ENCODE measurements around the gene ARHGAP42. TPM values are rescaled to one million over a fixed set of nuclear protein-coding genes. Genes with fewer than 3 reads are reported as not detected.

Gene ARHGAP42
- total and polyA plus RNA-seq, 2 of the 4 experiments (the other 2 are of a cell fraction), result 2.9 to 7.3 TPM

DNA sequence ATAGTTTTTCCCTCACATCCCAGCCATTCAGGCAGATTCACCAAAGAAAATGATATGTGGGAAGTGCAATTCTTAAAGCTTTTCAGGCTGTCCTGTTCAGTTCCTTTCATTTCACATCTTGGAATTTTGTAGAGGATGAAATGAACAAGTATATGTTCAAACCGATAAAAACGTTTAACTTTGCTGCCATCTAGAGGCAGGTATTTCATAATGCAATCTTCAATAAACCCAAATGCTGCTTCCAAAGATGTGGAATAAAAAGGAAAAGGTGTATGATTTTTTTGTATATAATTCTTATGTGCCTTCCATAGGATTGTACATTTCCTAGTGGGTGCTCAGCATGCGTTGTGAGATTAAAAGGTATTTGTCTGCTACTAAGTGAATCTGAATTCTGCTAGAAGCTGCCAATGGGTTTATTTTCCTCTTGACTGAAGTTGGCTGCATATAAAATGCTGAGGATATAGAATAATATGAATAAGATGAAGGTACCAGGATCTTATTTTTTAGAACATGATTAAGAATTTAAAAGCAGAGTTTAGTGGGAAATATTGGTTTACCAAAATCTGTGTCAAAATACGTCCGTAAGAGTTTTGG lies 243.2 kb downstream of the ARHGAP42 start:
- no peak overlapping the region for H3K18ac ChIP-seq (ENCODE audit: low read depth, low read length)
- WGBS, 2 experiments (ENCODE audit: extremely low coverage in 2 of 2, insufficient read length in 1 of 2), result 0% methylated on average over 1 of the region's 5 CpGs; no CpG with 5 or more reads in 1 of the 2 experiments
- no peak overlapping the region for H2BK15ac ChIP-seq (ENCODE audit: low read depth, low read length)
- intact Hi-C loops (cut with micrococcal nuclease), result loop anchor here (1.0 to 10.0 kb wide), 2 partner anchors 75 to 1165 kb away; no protein-coding TSS in a partner anchor
- peak overlapping the region; percentile 23; the same call in 1 of the 2 replicates for H3K4me2 ChIP-seq (ENCODE audit: low read depth, low read length)
- no peak overlapping the region for H2AFZ ChIP-seq (replicated peaks; ENCODE audit: low read length, poor library complexity)
- no peak overlapping the region for H2BK20ac ChIP-seq (ENCODE audit: low read depth, low read length)
- dilution Hi-C loops (cut with HindIII; ENCODE audit: low sequenced_read_pairs, unreplicated experiment), result no loop called here
- no peak overlapping the region for H3K14ac ChIP-seq (replicated peaks; ENCODE audit: low read depth, low read length)
- no peak overlapping the region for H2BK120ac ChIP-seq (ENCODE audit: low read depth, low read length)
- TF ChIP-seq, protein P1, sequence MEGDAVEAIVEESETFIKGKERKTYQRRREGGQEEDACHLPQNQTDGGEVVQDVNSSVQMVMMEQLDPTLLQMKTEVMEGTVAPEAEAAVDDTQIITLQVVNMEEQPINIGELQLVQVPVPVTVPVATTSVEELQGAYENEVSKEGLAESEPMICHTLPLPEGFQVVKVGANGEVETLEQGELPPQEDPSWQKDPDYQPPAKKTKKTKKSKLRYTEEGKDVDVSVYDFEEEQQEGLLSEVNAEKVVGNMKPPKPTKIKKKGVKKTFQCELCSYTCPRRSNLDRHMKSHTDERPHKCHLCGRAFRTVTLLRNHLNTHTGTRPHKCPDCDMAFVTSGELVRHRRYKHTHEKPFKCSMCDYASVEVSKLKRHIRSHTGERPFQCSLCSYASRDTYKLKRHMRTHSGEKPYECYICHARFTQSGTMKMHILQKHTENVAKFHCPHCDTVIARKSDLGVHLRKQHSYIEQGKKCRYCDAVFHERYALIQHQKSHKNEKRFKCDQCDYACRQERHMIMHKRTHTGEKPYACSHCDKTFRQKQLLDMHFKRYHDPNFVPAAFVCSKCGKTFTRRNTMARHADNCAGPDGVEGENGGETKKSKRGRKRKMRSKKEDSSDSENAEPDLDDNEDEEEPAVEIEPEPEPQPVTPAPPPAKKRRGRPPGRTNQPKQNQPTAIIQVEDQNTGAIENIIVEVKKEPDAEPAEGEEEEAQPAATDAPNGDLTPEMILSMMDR (conservative IDR thresholded peaks at IDR 0.05; ENCODE audit: low read depth, low read length), result peak; percentile 76
- 0 out of 2 replicates have a peak, but pooled peaks have one; percentile 37 for TF ChIP-seq CEBPB (IDR thresholded peaks at IDR 0.05; ENCODE audit: low read depth, low read length)
- no peak for TF ChIP-seq MAFK (IDR thresholded peaks at IDR 0.05; ENCODE audit: low read depth, low read length)
- TF ChIP-seq FOS (IDR thresholded peaks at IDR 0.05; ENCODE audit: low read depth, low read length), result no peak
- no peak for TF ChIP-seq CHD1 (IDR thresholded peaks at IDR 0.05; ENCODE audit: low read depth, low read length)
- TF ChIP-seq, protein P2, sequence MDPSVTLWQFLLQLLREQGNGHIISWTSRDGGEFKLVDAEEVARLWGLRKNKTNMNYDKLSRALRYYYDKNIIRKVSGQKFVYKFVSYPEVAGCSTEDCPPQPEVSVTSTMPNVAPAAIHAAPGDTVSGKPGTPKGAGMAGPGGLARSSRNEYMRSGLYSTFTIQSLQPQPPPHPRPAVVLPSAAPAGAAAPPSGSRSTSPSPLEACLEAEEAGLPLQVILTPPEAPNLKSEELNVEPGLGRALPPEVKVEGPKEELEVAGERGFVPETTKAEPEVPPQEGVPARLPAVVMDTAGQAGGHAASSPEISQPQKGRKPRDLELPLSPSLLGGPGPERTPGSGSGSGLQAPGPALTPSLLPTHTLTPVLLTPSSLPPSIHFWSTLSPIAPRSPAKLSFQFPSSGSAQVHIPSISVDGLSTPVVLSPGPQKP (IDR thresholded peaks at IDR 0.05; ENCODE audit: borderline replicate concordance, low read depth, low read length), result no peak
- peak; percentile 69 for TF ChIP-seq RAD21 (IDR thresholded peaks at IDR 0.05; ENCODE audit: low read length)
- TF ChIP-seq POLR2A (IDR thresholded peaks at IDR 0.05; ENCODE audit: low read depth, low read length), result no peak
- TF ChIP-seq USF2 (IDR thresholded peaks at IDR 0.05; ENCODE audit: low read depth, low read length), result no peak
- no peak for TF ChIP-seq NFE2L2 (IDR thresholded peaks at IDR 0.05; ENCODE audit: low read depth, low read length)
- TF ChIP-seq SMC3 (IDR thresholded peaks at IDR 0.05; ENCODE audit: low read depth, low read length), result peak; percentile 60
- no peak overlapping the region for H3K56ac ChIP-seq (ENCODE audit: extremely low read depth, insufficient read depth, low read length)
- H2BK5ac ChIP-seq (ENCODE audit: low read depth, low read length, poor library complexity, severe bottlenecking), result peak overlapping the region; percentile 9
- H3K4ac ChIP-seq (ENCODE audit: low read depth, low read length), result no peak overlapping the region
- H3K9me1 ChIP-seq (ENCODE audit: insufficient read depth, low read length), result peaks cover 3% of the 10 kb centered on the region; the same call in 1 of the 2 replicates
- peaks cover 10% of the 10 kb centered on the region for H3K4me1 ChIP-seq (ENCODE audit: control insufficient read depth, insufficient read depth, low read length)
- peaks cover 0 to 3% of the 10 kb centered on the region in 2 experiments; a peak in 1 of 4 replicates for H3K79me1 ChIP-seq (ENCODE audit: low read depth in 1 of 2, low read length in 2 of 2)
- BruUV-seq (replicated peaks), result no TSS peak
- H3K4me3 ChIP-seq (ENCODE audit: insufficient read depth, low read depth, low read length), result no peak overlapping the region
- no peaks in the 10 kb centered on the region for H3K27me3 ChIP-seq (ENCODE audit: control insufficient read depth, insufficient read depth, low read length)
- H2AK9ac ChIP-seq (replicated peaks; ENCODE audit: low read depth, low read length, poor library complexity), result no peak overlapping the region
- no peaks in the 10 kb centered on the region for H3K36me3 ChIP-seq (ENCODE audit: control insufficient read depth, insufficient read depth, low read length)
- H4K8ac ChIP-seq (ENCODE audit: low read depth in 2 of 2, low read length in 2 of 2), result no peak overlapping the region
- ChIA-PET POLR2A (ENCODE audit: unreplicated experiment) (no interaction called here), CTCF (interaction anchor here (1.5 kb wide), 1 partner anchor 67 kb away, joined by 4 read pairs; no protein-coding TSS in a partner anchor)
- peak overlapping the region; percentile 43; the same call in 1 of the 2 replicates for H3K27ac ChIP-seq (ENCODE audit: insufficient read depth, low read length)
- no peak overlapping the region for H4K5ac ChIP-seq (ENCODE audit: low read depth, low read length)
- ATAC-seq (ENCODE audit: low read depth) (peak; percentile 68), DNase-seq (peak; percentile 81)
- H2AK5ac ChIP-seq (ENCODE audit: low read depth, low read length), result no peak overlapping the region
- no peaks in the 10 kb centered on the region for H3K9me3 ChIP-seq (ENCODE audit: control insufficient read depth, insufficient read depth, low read length)
- no peaks in the 10 kb centered on the region for H4K20me1 ChIP-seq (ENCODE audit: insufficient read depth, low read length)
- no peak overlapping the region for H3K23ac ChIP-seq (ENCODE audit: low read depth, low read length)
- H4K91ac ChIP-seq (ENCODE audit: insufficient read depth, low read depth, low read length), result no peak overlapping the region
- H3K9ac ChIP-seq (ENCODE audit: low read depth, low read length), result peak overlapping the region; percentile 54; the same call in 1 of the 2 replicates
- in situ Hi-C loops (cut with MboI; ENCODE audit: low sequenced_read_pairs), result loop anchor here (5.0 to 25.0 kb wide), 4 partner anchors 73 to 1418 kb away; no protein-coding TSS in a partner anchor

Data from IMR-90 (cell line).